Neural progenitor cell (in vitro differentiated cells): ENCODE data around the gene DNAH7. TPM values are rescaled to one million over a fixed set of nuclear protein-coding genes. Genes with fewer than 3 reads are reported as not detected.

Experiments used
- DNase-seq: peaks from one replicate; pipeline ENCODE4 v3.0.0-alpha.2; 2016; ENCODE audit warnings: low spot score
- H2AFZ ChIP-seq: fragments of 200-600 bp; sonication (generic); replicated peaks from 2 replicates; pipeline ENCODE4 v1.6.1; 2016; ENCODE audit warnings: antibody characterized with exemption
- H3F3A ChIP-seq: fragments of 200-600 bp; sonication (generic); 2 replicates; pipeline ENCODE4 v1.6.1; 2016; ENCODE audit warnings: antibody characterized with exemption, low read depth
- H3K27ac ChIP-seq: fragments of 200-600 bp; sonication (generic); 2 replicates; pipeline ENCODE4 v1.5.1; 2016; ENCODE audit warnings: mild to moderate bottlenecking
- H3K27me3 ChIP-seq: fragments of 200-600 bp; sonication (generic); 2 replicates; pipeline ENCODE4 v1.6.1; 2016; ENCODE audit warnings: mild to moderate bottlenecking, moderate library complexity
- H3K36me3 ChIP-seq: fragments of 200-600 bp; sonication (generic); 2 replicates; pipeline ENCODE4 v1.5.1; 2016
- H3K4me1 ChIP-seq: fragments of 200-600 bp; sonication (generic); 2 replicates; pipeline ENCODE4 v1.6.1; 2016; ENCODE audit warnings: mixed run types
- H3K4me2 ChIP-seq: fragments of 200-600 bp; sonication (generic); 2 replicates; pipeline ENCODE4 v1.6.1; 2016
- H3K4me3 ChIP-seq: fragments of 200-600 bp; sonication (generic); 2 replicates; pipeline ENCODE4 v1.5.1; 2016
- H3K79me2 ChIP-seq: fragments of 200-600 bp; sonication (generic); 2 replicates; pipeline ENCODE4 v1.6.1; 2016; ENCODE audit warnings: low read depth
- H3K9ac ChIP-seq: fragments of 200-600 bp; sonication (generic); 2 replicates; pipeline ENCODE4 v1.6.1; 2016
- H3K9me3 ChIP-seq: fragments of 200-600 bp; sonication (generic); 2 replicates; pipeline ENCODE4 v1.5.1; 2016; ENCODE audit warnings: low read depth
- H4K20me1 ChIP-seq: fragments of 200-600 bp; sonication (generic); 2 replicates; pipeline ENCODE4 v1.6.1; 2016; ENCODE audit warnings: low read depth
- H3K27ac Mint-ChIP-seq: 3 replicates; pipeline ENCODE4 v1.8.0; 2021; ENCODE audit warnings: mixed read lengths
- H3K27me3 Mint-ChIP-seq: 2 replicates; pipeline ENCODE4 v1.8.0; 2022; ENCODE audit warnings: low read depth, mild to moderate bottlenecking, inconsistent platforms, moderate library complexity, mixed read lengths; ENCODE audit not compliant: insufficient read depth
- H3K36me3 Mint-ChIP-seq: 3 replicates; pipeline ENCODE4 v1.8.0; 2021; ENCODE audit warnings: mixed read lengths
- H3K4me1 Mint-ChIP-seq: 3 replicates; pipeline ENCODE4 v1.8.0; 2021; ENCODE audit warnings: mixed read lengths
- H3K4me3 Mint-ChIP-seq: 3 replicates; pipeline ENCODE4 v1.8.0; 2021; ENCODE audit warnings: mild to moderate bottlenecking, moderate library complexity, mixed read lengths
- H3K9me3 Mint-ChIP-seq: 3 replicates; pipeline ENCODE4 v1.8.0; 2020; ENCODE audit warnings: mixed read lengths
- CTCF ChIP-seq: fragments of 200-600 bp; sonication (generic); IDR thresholded peaks from 2 replicates; pipeline ENCODE4 v1.5.1; 2017; ENCODE audit warnings: antibody characterized with exemption, mild to moderate bottlenecking
- EZH2 ChIP-seq: fragments of 200-600 bp; sonication (generic); IDR thresholded peaks from 2 replicates; pipeline ENCODE4 v1.6.1; 2017; ENCODE audit warnings: antibody characterized with exemption, mild to moderate bottlenecking, moderate library complexity
- EZH2phosphoT487 ChIP-seq: fragments of 200-600 bp; sonication (generic); IDR thresholded peaks from 2 replicates; pipeline ENCODE4 v1.6.1; 2017; ENCODE audit warnings: antibody characterized with exemption
- total RNA-seq: library from RNA; depleted of rRNA; stranded (reverse); fragments of >200 nt; gene quantifications from 2 replicates; pipeline ENCODE4 v1.2.3, GENCODE V29; 2015; ENCODE audit warnings: low replicate concordance

DNAH7 gene
- total RNA-seq, 1 donor from 2014 or later, result 0.49 TPM

GRCh38 chr2:195959341-195959740 is 109.3 kb downstream of the DNAH7 start:
- Histone ChIP-seq H3K36me3 (no peaks in the 10 kb centered on the region), H3K9ac (no peak overlapping the region), H3F3A (no peaks in the 10 kb centered on the region), H3K27ac (no peak overlapping the region), H3K79me2 (no peaks in the 10 kb centered on the region), H3K9me3 (no peaks in the 10 kb centered on the region), H3K4me2 (no peak overlapping the region), H3K27me3 (no peaks in the 10 kb centered on the region), H3K4me3 (no peak overlapping the region), H2AFZ (no peak overlapping the region), H4K20me1 (no peaks in the 10 kb centered on the region), H3K4me1 (no peaks in the 10 kb centered on the region)
- Mint-ChIP-seq H3K27ac (no peak overlapping the region), H3K9me3 (no peaks in the 10 kb centered on the region), H3K27me3 (no peaks in the 10 kb centered on the region), H3K36me3 (peaks cover 2% of the 10 kb centered on the region), H3K4me1 (no peaks in the 10 kb centered on the region), H3K4me3 (no peak overlapping the region)
- no peak for DNase-seq
- TF ChIP-seq CTCF (no peak), EZH2 (no peak), EZH2phosphoT487 (no peak)

DNA sequence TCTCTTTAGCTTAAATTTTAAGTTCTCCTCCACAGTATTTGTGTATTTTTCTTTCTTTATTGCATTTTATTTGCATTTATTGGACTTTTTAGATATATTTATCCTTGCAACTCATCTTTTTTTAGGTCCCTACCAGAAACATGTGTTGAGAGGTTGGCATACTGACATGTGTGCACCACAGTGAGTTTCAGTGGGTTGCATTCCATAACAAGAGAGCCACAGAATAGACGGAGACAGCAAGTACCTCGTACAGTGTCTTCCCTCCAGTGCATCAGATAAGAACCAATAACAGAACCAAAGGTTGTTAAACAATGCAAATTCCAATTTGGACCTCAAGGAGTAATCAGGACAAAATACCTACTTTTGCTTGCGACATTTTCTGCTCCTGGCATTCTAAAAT is 111.9 kb downstream of the DNAH7 start:
- no peak overlapping the region for H3K27ac ChIP-seq
- H4K20me1 ChIP-seq, result no peaks in the 10 kb centered on the region
- no peak overlapping the region for H3K27ac Mint-ChIP-seq
- H3K79me2 ChIP-seq, result no peaks in the 10 kb centered on the region
- H3K27me3 ChIP-seq, result no peaks in the 10 kb centered on the region
- no peak overlapping the region for H3K4me3 Mint-ChIP-seq
- H3K27me3 Mint-ChIP-seq, result peaks cover 2% of the 10 kb centered on the region
- no peak for DNase-seq
- H3K4me1 ChIP-seq, result no peaks in the 10 kb centered on the region
- H3K9ac ChIP-seq, result no peak overlapping the region
- H3K9me3 ChIP-seq, result no peaks in the 10 kb centered on the region
- H2AFZ ChIP-seq, result no peak overlapping the region
- no peak for TF ChIP-seq CTCF
- no peak for TF ChIP-seq EZH2phosphoT487
- TF ChIP-seq EZH2, result no peak
- H3K36me3 Mint-ChIP-seq, result peaks cover 2% of the 10 kb centered on the region
- no peaks in the 10 kb centered on the region for H3K36me3 ChIP-seq
- H3K9me3 Mint-ChIP-seq, result peaks cover 5% of the 10 kb centered on the region
- H3F3A ChIP-seq, result no peaks in the 10 kb centered on the region
- no peak overlapping the region for H3K4me3 ChIP-seq
- no peaks in the 10 kb centered on the region for H3K4me1 Mint-ChIP-seq
- H3K4me2 ChIP-seq, result no peak overlapping the region

DNA sequence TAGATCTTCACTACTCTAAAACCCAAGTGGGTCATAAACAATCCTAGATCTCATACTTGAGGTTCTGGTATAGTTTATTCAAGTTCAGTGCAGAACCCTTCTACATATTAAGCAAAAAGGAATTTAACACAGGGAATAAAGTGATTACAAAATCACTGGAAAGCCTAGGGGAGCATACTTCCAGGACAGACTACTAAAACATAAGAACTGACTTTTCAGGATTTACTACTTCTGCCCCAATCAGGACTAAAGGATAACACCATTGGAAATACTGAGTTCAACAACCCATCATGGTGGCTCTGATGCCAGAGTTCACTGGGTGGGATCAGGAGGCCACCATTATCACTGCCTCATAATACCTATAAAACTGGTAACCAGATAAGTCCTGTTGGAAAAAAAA is 123.6 kb downstream of the DNAH7 start:
- no peaks in the 10 kb centered on the region for H3K9me3 Mint-ChIP-seq
- no peak overlapping the region for H3K27ac Mint-ChIP-seq
- no peaks in the 10 kb centered on the region for H3K36me3 Mint-ChIP-seq
- DNase-seq, result no peak
- Histone ChIP-seq H2AFZ (no peak overlapping the region), H3K9ac (no peak overlapping the region), H3K4me2 (no peak overlapping the region), H3F3A (no peaks in the 10 kb centered on the region), H4K20me1 (no peaks in the 10 kb centered on the region), H3K9me3 (no peaks in the 10 kb centered on the region), H3K27me3 (no peaks in the 10 kb centered on the region), H3K4me1 (no peaks in the 10 kb centered on the region), H3K4me3 (no peak overlapping the region), H3K27ac (no peak overlapping the region), H3K36me3 (no peaks in the 10 kb centered on the region), H3K79me2 (no peaks in the 10 kb centered on the region)
- TF ChIP-seq EZH2phosphoT487 (no peak), CTCF (no peak)
- H3K4me1 Mint-ChIP-seq, result no peaks in the 10 kb centered on the region
- no peaks in the 10 kb centered on the region for H3K27me3 Mint-ChIP-seq
- H3K4me3 Mint-ChIP-seq, result no peak overlapping the region

- no peaks in the 10 kb centered on the region for H3K27me3 ChIP-seq
- H3K36me3 Mint-ChIP-seq, result peaks cover 3% of the 10 kb centered on the region
- no peaks in the 10 kb centered on the region for H3K4me1 ChIP-seq
- H3K9ac ChIP-seq, result no peak overlapping the region
- H3K27ac ChIP-seq, result no peak overlapping the region
- no peak for TF ChIP-seq EZH2phosphoT487
- no peak for TF ChIP-seq EZH2
- TF ChIP-seq CTCF, result no peak
- H3K79me2 ChIP-seq, result no peaks in the 10 kb centered on the region
- H3K36me3 ChIP-seq, result no peaks in the 10 kb centered on the region
- no peak overlapping the region for H3K4me3 ChIP-seq
- H3K27ac Mint-ChIP-seq, result no peak overlapping the region
- no peak overlapping the region for H3K4me3 Mint-ChIP-seq
- no peaks in the 10 kb centered on the region for H3K9me3 Mint-ChIP-seq
- no peaks in the 10 kb centered on the region for H3K4me1 Mint-ChIP-seq
- H3K9me3 ChIP-seq, result no peaks in the 10 kb centered on the region
- no peaks in the 10 kb centered on the region for H3K27me3 Mint-ChIP-seq
- DNase-seq, result no peak
- no peaks in the 10 kb centered on the region for H4K20me1 ChIP-seq
- no peak overlapping the region for H3K4me2 ChIP-seq
- no peaks in the 10 kb centered on the region for H3F3A ChIP-seq
- no peak overlapping the region for H2AFZ ChIP-seq
These were observed 131.5 kb downstream of the DNAH7 start for GRCh38 chr2:195937176-195937575.
